ENCODE results near the gene KCNMB1. TPM values are rescaled to one million over a fixed set of nuclear protein-coding genes. Genes with fewer than 3 reads are reported as not detected.

KCNMB1 gene
- polyA plus RNA-seq, 1 donor from 2014 or later: not detected

DNA sequence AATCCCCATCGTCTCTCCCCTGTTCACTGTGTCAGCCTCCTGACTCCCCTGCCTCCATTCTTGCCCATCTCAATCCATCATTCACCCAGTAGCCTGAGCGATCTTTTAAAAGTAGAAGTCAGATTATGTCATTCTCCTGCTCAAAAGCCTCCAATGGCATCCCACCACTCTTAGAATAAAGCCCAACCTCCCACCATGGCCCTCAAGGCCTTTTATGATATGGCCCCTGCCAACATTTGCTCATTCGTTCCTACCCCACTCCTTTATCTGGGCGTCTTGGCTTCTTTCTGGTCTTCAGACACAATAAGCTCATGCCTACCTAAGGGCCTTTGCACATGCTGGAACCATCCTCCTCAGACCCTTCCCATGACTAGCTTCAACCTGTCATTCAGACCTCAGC is 35.5 kb upstream of the KCNMB1 start:
- no peak overlapping the region for H3K4me3 ChIP-seq (ENCODE audit: low read length)
- no peak overlapping the region for H3K9ac ChIP-seq (ENCODE audit: low read length)
- no peaks in the 10 kb centered on the region for H3K36me3 ChIP-seq (ENCODE audit: insufficient read depth, low read length)
- no peaks in the 10 kb centered on the region for H4K20me1 ChIP-seq (ENCODE audit: insufficient read depth)
- H2AFZ ChIP-seq (ENCODE audit: low read depth, low read length): no peak overlapping the region
- no peak overlapping the region for H3K27ac ChIP-seq (ENCODE audit: low read length)
- H3K79me2 ChIP-seq (replicated peaks; ENCODE audit: insufficient read depth, low read length): no peaks in the 10 kb centered on the region
- H3K4me2 ChIP-seq (ENCODE audit: low read length): no peak overlapping the region
- no peaks in the 10 kb centered on the region for H3K9me3 ChIP-seq (ENCODE audit: low read length)
- H3K9me2 ChIP-seq (ENCODE audit: insufficient read depth, low read length): no peaks in the 10 kb centered on the region
- no peak for TF ChIP-seq CTCF (IDR thresholded peaks at IDR 0.05; ENCODE audit: poor library complexity, severe bottlenecking)
- no peak for TF ChIP-seq MXI1 (conservative IDR thresholded peaks at IDR 0.05; ENCODE audit: poor library complexity, severe bottlenecking)
- TF ChIP-seq, protein P1, sequence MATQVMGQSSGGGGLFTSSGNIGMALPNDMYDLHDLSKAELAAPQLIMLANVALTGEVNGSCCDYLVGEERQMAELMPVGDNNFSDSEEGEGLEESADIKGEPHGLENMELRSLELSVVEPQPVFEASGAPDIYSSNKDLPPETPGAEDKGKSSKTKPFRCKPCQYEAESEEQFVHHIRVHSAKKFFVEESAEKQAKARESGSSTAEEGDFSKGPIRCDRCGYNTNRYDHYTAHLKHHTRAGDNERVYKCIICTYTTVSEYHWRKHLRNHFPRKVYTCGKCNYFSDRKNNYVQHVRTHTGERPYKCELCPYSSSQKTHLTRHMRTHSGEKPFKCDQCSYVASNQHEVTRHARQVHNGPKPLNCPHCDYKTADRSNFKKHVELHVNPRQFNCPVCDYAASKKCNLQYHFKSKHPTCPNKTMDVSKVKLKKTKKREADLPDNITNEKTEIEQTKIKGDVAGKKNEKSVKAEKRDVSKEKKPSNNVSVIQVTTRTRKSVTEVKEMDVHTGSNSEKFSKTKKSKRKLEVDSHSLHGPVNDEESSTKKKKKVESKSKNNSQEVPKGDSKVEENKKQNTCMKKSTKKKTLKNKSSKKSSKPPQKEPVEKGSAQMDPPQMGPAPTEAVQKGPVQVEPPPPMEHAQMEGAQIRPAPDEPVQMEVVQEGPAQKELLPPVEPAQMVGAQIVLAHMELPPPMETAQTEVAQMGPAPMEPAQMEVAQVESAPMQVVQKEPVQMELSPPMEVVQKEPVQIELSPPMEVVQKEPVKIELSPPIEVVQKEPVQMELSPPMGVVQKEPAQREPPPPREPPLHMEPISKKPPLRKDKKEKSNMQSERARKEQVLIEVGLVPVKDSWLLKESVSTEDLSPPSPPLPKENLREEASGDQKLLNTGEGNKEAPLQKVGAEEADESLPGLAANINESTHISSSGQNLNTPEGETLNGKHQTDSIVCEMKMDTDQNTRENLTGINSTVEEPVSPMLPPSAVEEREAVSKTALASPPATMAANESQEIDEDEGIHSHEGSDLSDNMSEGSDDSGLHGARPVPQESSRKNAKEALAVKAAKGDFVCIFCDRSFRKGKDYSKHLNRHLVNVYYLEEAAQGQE (IDR thresholded peaks at IDR 0.05; ENCODE audit: borderline replicate concordance): no peak
- TF ChIP-seq RAD21 (conservative IDR thresholded peaks at IDR 0.05): no peak
- TF ChIP-seq EP300 (conservative IDR thresholded peaks at IDR 0.05; ENCODE audit: poor library complexity, severe bottlenecking): no peak
- no peak for TF ChIP-seq TAF1 (IDR thresholded peaks at IDR 0.05; ENCODE audit: low read depth)
- TF ChIP-seq SMC3 (conservative IDR thresholded peaks at IDR 0.05; ENCODE audit: poor library complexity): no peak
- no peaks in the 10 kb centered on the region for H3K27me3 ChIP-seq (ENCODE audit: insufficient read depth, low read depth, low read length)
- no peaks in the 10 kb centered on the region for H3F3A ChIP-seq (ENCODE audit: insufficient read depth, low read length, poor library complexity, severe bottlenecking)

DNA sequence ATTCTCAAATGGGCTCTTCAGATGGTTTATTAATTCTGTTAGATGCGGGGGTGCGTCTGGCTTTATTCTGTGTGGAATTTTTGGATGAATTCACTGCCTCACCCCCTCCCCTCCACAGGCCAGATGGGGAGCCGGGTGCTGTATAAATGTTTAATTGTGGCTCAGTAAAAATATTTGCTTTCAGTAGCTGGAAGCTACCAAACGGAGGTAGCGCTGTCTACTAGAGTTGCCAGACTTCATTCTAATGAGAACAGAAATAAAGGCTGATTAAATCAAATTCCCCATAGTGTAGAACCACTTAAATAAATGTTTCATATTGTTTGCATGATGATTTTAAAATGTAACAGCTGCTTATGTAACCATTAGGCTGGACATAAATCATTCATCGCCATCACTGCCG is 34.5 kb upstream of the KCNMB1 start:
- no peak overlapping the region for H2AFZ ChIP-seq (ENCODE audit: low read depth, low read length)
- H3K9ac ChIP-seq (ENCODE audit: low read length): no peak overlapping the region
- H3K4me2 ChIP-seq (ENCODE audit: low read length): no peak overlapping the region
- no peaks in the 10 kb centered on the region for H3K79me2 ChIP-seq (replicated peaks; ENCODE audit: insufficient read depth, low read length)
- no peaks in the 10 kb centered on the region for H3F3A ChIP-seq (ENCODE audit: insufficient read depth, low read length, poor library complexity, severe bottlenecking)
- H3K4me3 ChIP-seq (ENCODE audit: low read length): no peak overlapping the region
- H3K9me2 ChIP-seq (ENCODE audit: insufficient read depth, low read length): no peaks in the 10 kb centered on the region
- H3K27me3 ChIP-seq (ENCODE audit: insufficient read depth, low read depth, low read length): no peaks in the 10 kb centered on the region
- H3K36me3 ChIP-seq (ENCODE audit: insufficient read depth, low read length): no peaks in the 10 kb centered on the region
- TF ChIP-seq EP300 (conservative IDR thresholded peaks at IDR 0.05; ENCODE audit: poor library complexity, severe bottlenecking) (no peak), EZH2 (IDR thresholded peaks at IDR 0.05; ENCODE audit: borderline replicate concordance, insufficient read depth, low read length, poor library complexity, severe bottlenecking) (no peak), SMC3 (conservative IDR thresholded peaks at IDR 0.05; ENCODE audit: poor library complexity) (no peak), CTCF (IDR thresholded peaks at IDR 0.05; ENCODE audit: poor library complexity, severe bottlenecking) (no peak)
- no peaks in the 10 kb centered on the region for H4K20me1 ChIP-seq (ENCODE audit: insufficient read depth)
- H3K9me3 ChIP-seq (ENCODE audit: low read length): no peaks in the 10 kb centered on the region
- no peak overlapping the region for H3K27ac ChIP-seq (ENCODE audit: low read length)
